ENCODE data around the gene INO80D.
"Not testable (repeated sequence)": the region's sequence is repeated elsewhere in the genome, so short reads cannot be mapped to it uniquely, and the experiment has no call there.

The INO80D gene

GRCh38 chr2:206085742-206086445 is at the start of gene INO80D:
INO80D (minus strand) TSS chr2:206086174; CDS start chr2:206063016, 23,158 bp downstream.
- peak; percentile 81 for DNase-seq

- DNase-seq = no peak
Observed at GRCh38 chr2:206127656-206128055, 41.7 kb upstream of the INO80D start.

GRCh38 chr2:206125901-206126300 is 39.9 kb upstream of the INO80D start:
- DNase-seq = no peak

GRCh38 chr2:206122569-206122968 is 36.6 kb upstream of the INO80D start:
- not testable (repeated sequence) for DNase-seq

- no peak for DNase-seq
Observed at GRCh38 chr2:206116278-206116677, 30.3 kb upstream of the INO80D start.

- no peak for DNase-seq
Observed at GRCh38 chr2:206115026-206115578, 29.1 kb upstream of the INO80D start.

GRCh38 chr2:206112846-206113547 is 27.0 kb upstream of the INO80D start:
- DNase-seq = no peak

- DNase-seq = no peak
Observed at GRCh38 chr2:206112108-206112507, 26.1 kb upstream of the INO80D start.

- no peak for DNase-seq
Observed at GRCh38 chr2:206108713-206109112, 22.7 kb upstream of the INO80D start.

GRCh38 chr2:206105541-206105940 is 19.6 kb upstream of the INO80D start:
- no peak for DNase-seq

GRCh38 chr2:206105038-206105437 is 19.1 kb upstream of the INO80D start:
- no peak for DNase-seq

GRCh38 chr2:206098872-206099271 is 12.9 kb upstream of the INO80D start:
- DNase-seq = not testable (repeated sequence)

GRCh38 chr2:206098471-206098870 is 12.5 kb upstream of the INO80D start:
- no peak for DNase-seq

- DNase-seq = no peak
Observed at GRCh38 chr2:206096876-206097275, 10.9 kb upstream of the INO80D start.

- DNase-seq = no peak
Observed at GRCh38 chr2:206095536-206096332, 9.8 kb upstream of the INO80D start.

- DNase-seq = no peak
Observed at GRCh38 chr2:206092297-206092696, 6.3 kb upstream of the INO80D start.

GRCh38 chr2:206088248-206088647 is 2.3 kb upstream of the INO80D start:
- DNase-seq = no peak

GRCh38 chr2:206086716-206087350 is 859 bp upstream of the INO80D start:
- no peak for DNase-seq

GRCh38 chr2:206084870-206085741 is 868 bp downstream of the INO80D start:
- peak; percentile 36 for DNase-seq

- peak; percentile 2 for DNase-seq
Observed at GRCh38 chr2:206084439-206084869, 1.5 kb downstream of the INO80D start.

GRCh38 chr2:206083602-206084438 is 2.2 kb downstream of the INO80D start:
- peak; percentile 18 for DNase-seq
